Keratinocyte (primary cell): Measurements from ENCODE around the gene PTGES3. TPM values are rescaled to one million over a fixed set of nuclear protein-coding genes. Genes with fewer than 3 reads are reported as not detected.

ENCODE experiments used
- DNase-seq: peaks from one replicate; pipeline ENCODE4 v3.0.0-alpha.2; 2011; ENCODE audit warnings: low read depth, missing footprints, low spot score
- FAIRE-seq: peaks from 2 replicates; lab custom pipeline; 2011; peaks lifted over from hg19 to GRCh38; lab: Jason Lieb, UNC
- H2AFZ ChIP-seq: 2 replicates; pipeline ENCODE4 v1.6.0; 2012; ENCODE audit warnings: low read length, control low read depth, inconsistent platforms; ENCODE audit not compliant: control insufficient read depth
- H3K27ac ChIP-seq: 2 replicates; pipeline ENCODE4 v1.5.1; 2011; ENCODE audit warnings: low read length; ENCODE audit not compliant: control insufficient read depth, insufficient read depth
- H3K27me3 ChIP-seq: 3 replicates; pipeline ENCODE4 v1.6.0; 2011; ENCODE audit warnings: low read length; ENCODE audit not compliant: control insufficient read depth, insufficient read depth; ENCODE audit errors: extremely low read depth
- H3K36me3 ChIP-seq, 2 experiments: 2 replicates in 1 of 2; 3 replicates in 1 of 2; pipeline ENCODE4 v1.5.1; 2011; ENCODE audit warnings: low read length in 2 of 2, mild to moderate bottlenecking in 1 of 2; ENCODE audit not compliant: control insufficient read depth in 2 of 2, insufficient read depth in 2 of 2; ENCODE audit errors: extremely low read depth in 1 of 2
- H3K4me1 ChIP-seq: 3 replicates; pipeline ENCODE4 v1.5.1; 2011; ENCODE audit warnings: low read length; ENCODE audit not compliant: control insufficient read depth, insufficient read depth; ENCODE audit errors: extremely low read depth
- H3K4me2 ChIP-seq: 3 replicates; pipeline ENCODE4 v1.6.0; 2011; ENCODE audit warnings: low read depth, low read length; ENCODE audit not compliant: control insufficient read depth, insufficient read depth; ENCODE audit errors: extremely low read depth
- H3K4me3 ChIP-seq, 3 experiments: fragments of 200-600 bp in 1 of 3; sonication (generic) in 1 of 3; 2 replicates in 2 of 3; 3 replicates in 1 of 3; pipeline ENCODE4 v1.5.1; 2011 to 2016; ENCODE audit warnings: low read length in 3 of 3, mild to moderate bottlenecking in 3 of 3, control low read depth in 2 of 3, inconsistent platforms in 1 of 3, low read depth in 1 of 3, mixed read lengths in 1 of 3, mixed run types in 1 of 3, moderate library complexity in 1 of 3; ENCODE audit not compliant: control insufficient read depth in 2 of 3, insufficient read depth in 2 of 3; ENCODE audit errors: extremely low read depth in 1 of 3
- H3K79me2 ChIP-seq: 2 replicates; pipeline ENCODE4 v1.6.0; 2012; ENCODE audit warnings: low read length; ENCODE audit not compliant: control insufficient read depth, insufficient read depth
- H3K9ac ChIP-seq: 3 replicates; pipeline ENCODE4 v1.6.0; 2011; ENCODE audit warnings: low read length; ENCODE audit not compliant: control insufficient read depth, insufficient read depth; ENCODE audit errors: extremely low read depth
- H3K9me1 ChIP-seq: 3 replicates; pipeline ENCODE4 v1.6.0; 2011; ENCODE audit warnings: low read length; ENCODE audit not compliant: control insufficient read depth, insufficient read depth; ENCODE audit errors: extremely low read depth
- H3K9me3 ChIP-seq: 2 replicates; pipeline ENCODE4 v1.5.1; 2012; ENCODE audit warnings: low read depth, low read length; ENCODE audit not compliant: control insufficient read depth
- H4K20me1 ChIP-seq: 3 replicates; pipeline ENCODE4 v1.6.0; 2011; ENCODE audit warnings: low read length; ENCODE audit not compliant: control insufficient read depth, insufficient read depth; ENCODE audit errors: extremely low read depth
- EZH2 ChIP-seq: IDR thresholded peaks from one replicate; pipeline ENCODE4 v1.6.1; 2012; ENCODE audit warnings: inconsistent platforms, mild to moderate bottlenecking, low read length, moderate library complexity
- dilution Hi-C: fragments of 300-500 bp; cut with MboI; formaldehyde crosslinking; loops from one replicate; pipeline ENCODE4 v1.7.0; 2020; ENCODE audit warnings: low sequenced_read_pairs; ENCODE audit not compliant: extremely low pct_ligation_motif_present
- polyA plus RNA-seq, 5 experiments: library from polyadenylated mRNA; depleted of rRNA in 3 of 5; stranded (reverse) in 3 of 5; stranded (forward) in 1 of 5; unstranded in 1 of 5; fragments of >200 nt; gene quantifications; 1 replicate in 1 of 5; 2 replicates in 3 of 5; 3 replicates in 1 of 5; pipeline versions ENCODE4 v1.2.1 to v1.2.3, GENCODE V29; 2011 to 2012; ENCODE audit warnings: missing spikeins in 2 of 5, low read depth in 1 of 5, low replicate concordance in 1 of 5
- small RNA-seq, 3 experiments: library from RNA; depleted of rRNA; stranded (forward); fragments of <200 nt; gene quantifications; one replicate each; pipeline ENCODE3, GENCODE V24; 2012; ENCODE audit warnings: low read depth in 3 of 3, low replicate concordance in 1 of 3; ENCODE audit not compliant: insufficient read length in 3 of 3
- TF ChIP-seq, protein P1 (sequence below), 3 experiments: IDR thresholded peaks in 1 of 3; conservative IDR thresholded peaks in 1 of 3; optimal IDR thresholded peaks in 1 of 3; 2 replicates in 2 of 3; 3 replicates in 1 of 3; pipeline versions ENCODE3 to v1.5.1; 2011; ENCODE audit warnings: low read length in 3 of 3, mild to moderate bottlenecking in 3 of 3, moderate library complexity in 2 of 3, control low read depth in 1 of 3, inconsistent platforms in 1 of 3; ENCODE audit not compliant: insufficient read depth in 2 of 3; ENCODE audit errors: extremely low read depth in 1 of 3

The PTGES3 gene
- polyA plus RNA-seq, 1 donor (not counting 4 experiments of a cell fraction or from before 2014, with no cell fraction given): 136 TPM

DNA sequence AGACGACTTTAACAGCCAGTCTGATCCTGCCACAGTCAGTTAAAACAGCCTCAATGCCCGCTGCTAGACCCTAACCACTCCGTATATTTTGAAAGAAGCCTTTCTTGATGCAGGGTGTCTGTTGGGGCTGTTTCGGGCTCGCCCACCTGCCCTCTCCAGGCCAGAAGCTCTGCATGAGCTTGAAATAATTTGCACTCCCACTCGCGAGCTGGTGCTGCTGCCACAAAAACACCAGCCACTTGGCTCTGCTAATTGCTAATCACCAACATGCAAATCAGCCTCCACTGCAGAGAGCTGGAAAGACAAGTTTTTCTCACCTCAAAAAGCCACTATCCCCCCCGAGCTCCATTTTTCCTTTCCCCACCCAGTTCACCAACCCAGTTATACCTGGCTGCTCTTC, 73.5 kb downstream of the PTGES3 start:
- peaks cover 41% of the 10 kb centered on the region for H3K79me2 ChIP-seq

More for the DNA sequence above, 73.5 kb downstream of the PTGES3 start:
- no peaks in the 10 kb centered on the region for H3K4me1 ChIP-seq
- H3K27ac ChIP-seq: no peak overlapping the region
- no peak overlapping the region for H2AFZ ChIP-seq
- no peak for TF ChIP-seq EZH2
- TF ChIP-seq, protein P1, sequence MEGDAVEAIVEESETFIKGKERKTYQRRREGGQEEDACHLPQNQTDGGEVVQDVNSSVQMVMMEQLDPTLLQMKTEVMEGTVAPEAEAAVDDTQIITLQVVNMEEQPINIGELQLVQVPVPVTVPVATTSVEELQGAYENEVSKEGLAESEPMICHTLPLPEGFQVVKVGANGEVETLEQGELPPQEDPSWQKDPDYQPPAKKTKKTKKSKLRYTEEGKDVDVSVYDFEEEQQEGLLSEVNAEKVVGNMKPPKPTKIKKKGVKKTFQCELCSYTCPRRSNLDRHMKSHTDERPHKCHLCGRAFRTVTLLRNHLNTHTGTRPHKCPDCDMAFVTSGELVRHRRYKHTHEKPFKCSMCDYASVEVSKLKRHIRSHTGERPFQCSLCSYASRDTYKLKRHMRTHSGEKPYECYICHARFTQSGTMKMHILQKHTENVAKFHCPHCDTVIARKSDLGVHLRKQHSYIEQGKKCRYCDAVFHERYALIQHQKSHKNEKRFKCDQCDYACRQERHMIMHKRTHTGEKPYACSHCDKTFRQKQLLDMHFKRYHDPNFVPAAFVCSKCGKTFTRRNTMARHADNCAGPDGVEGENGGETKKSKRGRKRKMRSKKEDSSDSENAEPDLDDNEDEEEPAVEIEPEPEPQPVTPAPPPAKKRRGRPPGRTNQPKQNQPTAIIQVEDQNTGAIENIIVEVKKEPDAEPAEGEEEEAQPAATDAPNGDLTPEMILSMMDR (optimal IDR thresholded peaks at IDR 0.05 in 1 of 3, IDR thresholded peaks at IDR 0.05 in 1 of 3, conservative IDR thresholded peaks at IDR 0.05 in 1 of 3; ENCODE audit: extremely low read depth in 1 of 3, insufficient read depth in 2 of 3, low read length in 3 of 3): no peak
- H3K9me3 ChIP-seq: no peaks in the 10 kb centered on the region
- no peak overlapping the region for H3K4me2 ChIP-seq
- H3K36me3 ChIP-seq: peaks cover 65 to 66% of the 10 kb centered on the region in 2 experiments
- H3K9me1 ChIP-seq: no peaks in the 10 kb centered on the region
- H4K20me1 ChIP-seq: no peaks in the 10 kb centered on the region
- DNase-seq (no peak), FAIRE-seq (no peak)
- H3K27me3 ChIP-seq: no peaks in the 10 kb centered on the region
- no peak overlapping the region for H3K4me3 ChIP-seq
- no peak overlapping the region for H3K9ac ChIP-seq
- dilution Hi-C loops: no loop called here

Small RNA genes lying within 50 kb of the gene (small RNA-seq; reads per million reads assigned to genes)
- gene RN7SL809P: 0 to 0.07 (median 0) reads per million in 3 experiments
- gene SNORD59A: 138 to 16,304 (median 6,015) reads per million in 3 experiments

Other genes with a start within 250 kb of the PTGES3 start
- 1.4 to 3.5 TPM (median 2.6 TPM) in 3 replicates for gene TIMELESS, start 238.9 kb downstream of the PTGES3 start, polyA plus RNA-seq
- gene MIP, start 233.6 kb downstream of the PTGES3 start, polyA plus RNA-seq: not detected in 3 replicates
- 2.1 to 3.3 TPM (median 3.1 TPM) in 3 replicates for gene SPRYD4, start 219.7 kb downstream of the PTGES3 start, polyA plus RNA-seq
- 0.63 to 0.87 TPM (median 0.68 TPM) in 3 replicates for gene GLS2, start 200.1 kb downstream of the PTGES3 start, polyA plus RNA-seq
- 46.2 to 83.0 TPM (median 64.5 TPM) in 3 replicates for gene RBMS2, start 166.5 kb downstream of the PTGES3 start, polyA plus RNA-seq
- gene BAZ2A, start 58.0 kb downstream of the PTGES3 start, polyA plus RNA-seq: 55.7 to 63.7 TPM (median 56.6 TPM) in 3 replicates
- gene ATP5F1B, start 42.3 kb downstream of the PTGES3 start, polyA plus RNA-seq: 1,041 to 1,488 TPM (median 1,355 TPM) in 3 replicates
- 649 to 953 TPM (median 747 TPM) in 3 replicates for gene NACA, start 37.0 kb upstream of the PTGES3 start, polyA plus RNA-seq
- 2.7 to 12.0 TPM (median 10.1 TPM) in 3 replicates for gene PRIM1, start 64.0 kb upstream of the PTGES3 start, polyA plus RNA-seq
- 0.21 to 1.3 TPM (median 0.45 TPM) in 3 replicates for gene HSD17B6, start 75.0 kb upstream of the PTGES3 start, polyA plus RNA-seq
- 1.3 to 2.4 TPM (median 1.3 TPM) in 3 replicates for gene SDR9C7, start 246.1 kb upstream of the PTGES3 start, polyA plus RNA-seq